ENCODE measurements around the gene NTRK2.

DNA sequence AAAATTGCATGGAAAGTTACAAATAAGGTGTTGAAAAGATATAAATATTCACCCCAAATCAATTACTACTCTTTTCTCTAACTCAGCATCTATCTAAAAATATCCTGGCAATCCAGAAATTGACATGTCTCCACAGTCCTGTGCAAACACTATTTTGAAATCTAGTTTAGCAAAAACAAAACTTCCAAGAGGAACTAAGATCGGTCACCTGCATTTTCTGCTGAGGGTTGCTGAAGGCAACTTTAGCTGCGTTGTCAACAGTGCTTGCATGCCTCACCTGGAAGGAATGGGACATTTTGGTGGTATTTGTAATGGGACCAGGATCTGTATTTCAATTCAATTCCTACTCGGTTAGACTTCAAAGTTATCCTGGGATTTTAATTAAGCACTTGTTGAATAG, 398.3 kb downstream of the NTRK2 start:
- TF ChIP-seq, protein P1, sequence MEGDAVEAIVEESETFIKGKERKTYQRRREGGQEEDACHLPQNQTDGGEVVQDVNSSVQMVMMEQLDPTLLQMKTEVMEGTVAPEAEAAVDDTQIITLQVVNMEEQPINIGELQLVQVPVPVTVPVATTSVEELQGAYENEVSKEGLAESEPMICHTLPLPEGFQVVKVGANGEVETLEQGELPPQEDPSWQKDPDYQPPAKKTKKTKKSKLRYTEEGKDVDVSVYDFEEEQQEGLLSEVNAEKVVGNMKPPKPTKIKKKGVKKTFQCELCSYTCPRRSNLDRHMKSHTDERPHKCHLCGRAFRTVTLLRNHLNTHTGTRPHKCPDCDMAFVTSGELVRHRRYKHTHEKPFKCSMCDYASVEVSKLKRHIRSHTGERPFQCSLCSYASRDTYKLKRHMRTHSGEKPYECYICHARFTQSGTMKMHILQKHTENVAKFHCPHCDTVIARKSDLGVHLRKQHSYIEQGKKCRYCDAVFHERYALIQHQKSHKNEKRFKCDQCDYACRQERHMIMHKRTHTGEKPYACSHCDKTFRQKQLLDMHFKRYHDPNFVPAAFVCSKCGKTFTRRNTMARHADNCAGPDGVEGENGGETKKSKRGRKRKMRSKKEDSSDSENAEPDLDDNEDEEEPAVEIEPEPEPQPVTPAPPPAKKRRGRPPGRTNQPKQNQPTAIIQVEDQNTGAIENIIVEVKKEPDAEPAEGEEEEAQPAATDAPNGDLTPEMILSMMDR (IDR thresholded peaks at IDR 0.05) = no peak
- TF ChIP-seq POLR2A (IDR thresholded peaks at IDR 0.05) = no peak
